HG03103 (cell line): Measurements from ENCODE around the gene MGLL.
"Not testable (repeated sequence)": the region's sequence is repeated elsewhere in the genome, so short reads cannot be mapped to it uniquely, and the experiment has no call there.

ENCODE experiments used
- ATAC-seq: cut with Tn5 transposase; IDR thresholded peaks from one replicate; pipeline ENCODE4 v1.9.1; 2021; ENCODE audit warnings: low read depth; ENCODE audit not compliant: unreplicated experiment

The MGLL gene

GRCh38 chr3:127668906-127669305, 153.4 kb downstream of the MGLL start:
- ATAC-seq, result no peak

GRCh38 chr3:127667119-127667681, 155.1 kb downstream of the MGLL start:
- no peak for ATAC-seq

GRCh38 chr3:127666676-127667075, 155.6 kb downstream of the MGLL start:
- ATAC-seq, result no peak

- no peak for ATAC-seq
Measured at GRCh38 chr3:127665586-127665985, 156.7 kb downstream of the MGLL start.

GRCh38 chr3:127665165-127665564, 157.2 kb downstream of the MGLL start:
- no peak for ATAC-seq

GRCh38 chr3:127663151-127663550, 159.2 kb downstream of the MGLL start:
- ATAC-seq, result no peak

GRCh38 chr3:127662001-127662469, 160.3 kb downstream of the MGLL start:
- ATAC-seq, result no peak

GRCh38 chr3:127661600-127661999, 160.7 kb downstream of the MGLL start:
- ATAC-seq, result no peak

GRCh38 chr3:127660621-127661251, 161.6 kb downstream of the MGLL start:
- no peak for ATAC-seq

- ATAC-seq, result no peak
Measured at GRCh38 chr3:127658234-127658633, 164.1 kb downstream of the MGLL start.

GRCh38 chr3:127656906-127657305, 165.4 kb downstream of the MGLL start:
- no peak for ATAC-seq

GRCh38 chr3:127655641-127656040, 166.7 kb downstream of the MGLL start:
- ATAC-seq, result no peak

GRCh38 chr3:127654993-127655392, 167.3 kb downstream of the MGLL start:
- ATAC-seq, result not testable (repeated sequence)

- no peak for ATAC-seq
Measured at GRCh38 chr3:127654374-127654773, 167.9 kb downstream of the MGLL start.

GRCh38 chr3:127652246-127652995, 169.9 kb downstream of the MGLL start:
- no peak for ATAC-seq

- ATAC-seq, result no peak
Measured at GRCh38 chr3:127651516-127652172, 170.7 kb downstream of the MGLL start.

GRCh38 chr3:127650236-127650635, 172.1 kb downstream of the MGLL start:
- ATAC-seq, result no peak

- no peak for ATAC-seq
Measured at GRCh38 chr3:127647845-127648204, 174.5 kb downstream of the MGLL start.

GRCh38 chr3:127647166-127647844, 175.0 kb downstream of the MGLL start:
- no peak for ATAC-seq

- no peak for ATAC-seq
Measured at GRCh38 chr3:127646501-127647046, 175.7 kb downstream of the MGLL start.
